ENCODE results near the gene AOC3.
"Not testable (repeated sequence)": the region's sequence is repeated elsewhere in the genome, so short reads cannot be mapped to it uniquely, and the experiment has no call there.

AOC3 gene

GRCh38 chr17:42871647-42872046, 20.6 kb downstream of the AOC3 start:
- H3K36me3 ChIP-seq (ENCODE audit: control insufficient read depth, insufficient read depth, low read length) = no peaks in the 10 kb centered on the region
- H4K5ac ChIP-seq (ENCODE audit: low read length) = no peak overlapping the region

GRCh38 chr17:42872251-42872965, 21.4 kb downstream of the AOC3 start:
- Histone ChIP-seq H3K23ac (ENCODE audit: low read length) (no peak overlapping the region), H3K9ac (ENCODE audit: low read length) (no peak overlapping the region)
- WGBS (ENCODE audit: extremely low coverage, insufficient coverage, low lambda C conversion rate) = no CpG with 5 or more reads among the region's 13 CpGs

More at GRCh38 chr17:42871647-42872046, 20.6 kb downstream of the AOC3 start:
- Histone ChIP-seq H3K9ac (ENCODE audit: low read length) (no peak overlapping the region), H2AK5ac (ENCODE audit: low read length) (no peak overlapping the region), H3K4me1 (ENCODE audit: control insufficient read depth, low read depth, low read length) (no peaks in the 10 kb centered on the region), H2BK5ac (ENCODE audit: low read length) (no peak overlapping the region), H3K79me2 (ENCODE audit: control insufficient read depth, insufficient read depth, low read length) (no peaks in the 10 kb centered on the region), H3K4ac (ENCODE audit: low read depth, low read length) (no peak overlapping the region), H3K27ac (ENCODE audit: low read depth, low read length) (no peak overlapping the region), H3K23ac (ENCODE audit: low read length) (no peak overlapping the region), H3K79me1 (ENCODE audit: low read length) (no peaks in the 10 kb centered on the region), H3K56ac (ENCODE audit: low read length) (no peak overlapping the region), H2BK15ac (replicated peaks; ENCODE audit: low read depth) (no peak overlapping the region), H3K4me2 (ENCODE audit: low read length) (no peak overlapping the region), H2BK120ac (ENCODE audit: low read depth, low read length) (no peak overlapping the region), H3K27me3 (ENCODE audit: insufficient read depth, low read length, poor library complexity) (no peaks in the 10 kb centered on the region), H3K18ac (ENCODE audit: low read length) (no peak overlapping the region), H3K4me3 (ENCODE audit: low read length) (no peak overlapping the region), H4K8ac (ENCODE audit: low read depth, low read length) (no peak overlapping the region)
- no peak for DNase-seq
- no CpG with 5 or more reads among the region's 4 CpGs for WGBS (ENCODE audit: extremely low coverage, insufficient coverage, low lambda C conversion rate)

GRCh38 chr17:42873315-42873714, 22.3 kb downstream of the AOC3 start:
- no peak for DNase-seq
- Histone ChIP-seq H3K79me2 (ENCODE audit: control insufficient read depth, insufficient read depth, low read length) (no peaks in the 10 kb centered on the region), H3K27me3 (ENCODE audit: insufficient read depth, low read length, poor library complexity) (no peaks in the 10 kb centered on the region), H3K23ac (ENCODE audit: low read length) (no peak overlapping the region), H2BK15ac (replicated peaks; ENCODE audit: low read depth) (no peak overlapping the region), H3K9ac (ENCODE audit: low read length) (no peak overlapping the region), H2AK5ac (ENCODE audit: low read length) (no peak overlapping the region), H3K27ac (ENCODE audit: low read depth, low read length) (no peak overlapping the region), H4K8ac (ENCODE audit: low read depth, low read length) (no peak overlapping the region), H3K4ac (ENCODE audit: low read depth, low read length) (no peak overlapping the region), H3K4me3 (ENCODE audit: low read length) (no peak overlapping the region), H2BK120ac (ENCODE audit: low read depth, low read length) (no peak overlapping the region), H2BK5ac (ENCODE audit: low read length) (no peak overlapping the region), H3K18ac (ENCODE audit: low read length) (no peak overlapping the region), H3K4me2 (ENCODE audit: low read length) (no peak overlapping the region), H4K5ac (ENCODE audit: low read length) (no peak overlapping the region), H3K79me1 (ENCODE audit: low read length) (no peaks in the 10 kb centered on the region), H3K4me1 (ENCODE audit: control insufficient read depth, low read depth, low read length) (no peaks in the 10 kb centered on the region), H3K56ac (ENCODE audit: low read length) (no peak overlapping the region), H3K36me3 (ENCODE audit: control insufficient read depth, insufficient read depth, low read length) (no peaks in the 10 kb centered on the region)
- WGBS (ENCODE audit: extremely low coverage, insufficient coverage, low lambda C conversion rate) = no CpG with 5 or more reads among the region's 6 CpGs

More at GRCh38 chr17:42872251-42872965, 21.4 kb downstream of the AOC3 start:
- Histone ChIP-seq H4K5ac (ENCODE audit: low read length) (no peak overlapping the region), H3K27me3 (ENCODE audit: insufficient read depth, low read length, poor library complexity) (no peaks in the 10 kb centered on the region), H3K18ac (ENCODE audit: low read length) (no peak overlapping the region), H3K4me3 (ENCODE audit: low read length) (no peak overlapping the region), H3K79me1 (ENCODE audit: low read length) (no peaks in the 10 kb centered on the region), H2AK5ac (ENCODE audit: low read length) (no peak overlapping the region), H2BK15ac (replicated peaks; ENCODE audit: low read depth) (no peak overlapping the region), H4K8ac (ENCODE audit: low read depth, low read length) (no peak overlapping the region), H2BK5ac (ENCODE audit: low read length) (no peak overlapping the region), H3K27ac (ENCODE audit: low read depth, low read length) (no peak overlapping the region), H3K4me1 (ENCODE audit: control insufficient read depth, low read depth, low read length) (no peaks in the 10 kb centered on the region), H3K4me2 (ENCODE audit: low read length) (no peak overlapping the region), H3K4ac (ENCODE audit: low read depth, low read length) (no peak overlapping the region), H3K79me2 (ENCODE audit: control insufficient read depth, insufficient read depth, low read length) (no peaks in the 10 kb centered on the region), H2BK120ac (ENCODE audit: low read depth, low read length) (no peak overlapping the region), H3K36me3 (ENCODE audit: control insufficient read depth, insufficient read depth, low read length) (no peaks in the 10 kb centered on the region), H3K56ac (ENCODE audit: low read length) (no peak overlapping the region)
- no peak for DNase-seq

- not testable (repeated sequence) for H4K5ac ChIP-seq (ENCODE audit: low read length); H3K18ac ChIP-seq (ENCODE audit: low read length); H4K8ac ChIP-seq (ENCODE audit: low read depth, low read length); H3K4me1 ChIP-seq (ENCODE audit: control insufficient read depth, low read depth, low read length); H3K27ac ChIP-seq (ENCODE audit: low read depth, low read length); H2BK5ac ChIP-seq (ENCODE audit: low read length); H3K79me2 ChIP-seq (ENCODE audit: control insufficient read depth, insufficient read depth, low read length); H3K79me1 ChIP-seq (ENCODE audit: low read length); H2BK120ac ChIP-seq (ENCODE audit: low read depth, low read length); DNase-seq; H3K56ac ChIP-seq (ENCODE audit: low read length); H3K4me3 ChIP-seq (ENCODE audit: low read length); H3K4ac ChIP-seq (ENCODE audit: low read depth, low read length); H3K23ac ChIP-seq (ENCODE audit: low read length); H2AK5ac ChIP-seq (ENCODE audit: low read length); H3K27me3 ChIP-seq (ENCODE audit: insufficient read depth, low read length, poor library complexity); H3K9ac ChIP-seq (ENCODE audit: low read length); H2BK15ac ChIP-seq (replicated peaks; ENCODE audit: low read depth); H3K4me2 ChIP-seq (ENCODE audit: low read length); H3K36me3 ChIP-seq (ENCODE audit: control insufficient read depth, insufficient read depth, low read length)
- no CpG with 5 or more reads among the region's 12 CpGs for WGBS (ENCODE audit: extremely low coverage, insufficient coverage, low lambda C conversion rate)
These were observed 23.1 kb downstream of the AOC3 start for GRCh38 chr17:42873932-42874695.

- Histone ChIP-seq H3K18ac (ENCODE audit: low read length) (no peak overlapping the region), H3K79me1 (ENCODE audit: low read length) (no peaks in the 10 kb centered on the region), H4K5ac (ENCODE audit: low read length) (no peak overlapping the region), H2BK120ac (ENCODE audit: low read depth, low read length) (no peak overlapping the region), H4K8ac (ENCODE audit: low read depth, low read length) (no peak overlapping the region), H3K4ac (ENCODE audit: low read depth, low read length) (no peak overlapping the region), H2AK5ac (ENCODE audit: low read length) (no peak overlapping the region), H3K27me3 (ENCODE audit: insufficient read depth, low read length, poor library complexity) (no peaks in the 10 kb centered on the region), H3K79me2 (ENCODE audit: control insufficient read depth, insufficient read depth, low read length) (no peaks in the 10 kb centered on the region), H3K4me3 (ENCODE audit: low read length) (no peak overlapping the region), H2BK5ac (ENCODE audit: low read length) (no peak overlapping the region), H2BK15ac (replicated peaks; ENCODE audit: low read depth) (no peak overlapping the region), H3K56ac (ENCODE audit: low read length) (no peak overlapping the region), H3K23ac (ENCODE audit: low read length) (no peak overlapping the region), H3K27ac (ENCODE audit: low read depth, low read length) (no peak overlapping the region), H3K4me2 (ENCODE audit: low read length) (no peak overlapping the region), H3K9ac (ENCODE audit: low read length) (no peak overlapping the region), H3K36me3 (ENCODE audit: control insufficient read depth, insufficient read depth, low read length) (no peaks in the 10 kb centered on the region), H3K4me1 (ENCODE audit: control insufficient read depth, low read depth, low read length) (no peaks in the 10 kb centered on the region)
- no peak for DNase-seq
- no CpG with 5 or more reads among the region's 10 CpGs for WGBS (ENCODE audit: extremely low coverage, insufficient coverage, low lambda C conversion rate)
These were observed 26.0 kb downstream of the AOC3 start for GRCh38 chr17:42877037-42877436.

Measured in mesendoderm (in vitro differentiated cells).